GM18526 (cell line): ENCODE data around the gene HDAC4.

ENCODE experiments used
- POLR2A ChIP-seq: IDR thresholded peaks from 3 replicates; pipeline ENCODE4 v1.6.1; 2011; ENCODE audit not compliant: insufficient read length; ENCODE audit errors: extremely low read depth

HDAC4 gene

DNA sequence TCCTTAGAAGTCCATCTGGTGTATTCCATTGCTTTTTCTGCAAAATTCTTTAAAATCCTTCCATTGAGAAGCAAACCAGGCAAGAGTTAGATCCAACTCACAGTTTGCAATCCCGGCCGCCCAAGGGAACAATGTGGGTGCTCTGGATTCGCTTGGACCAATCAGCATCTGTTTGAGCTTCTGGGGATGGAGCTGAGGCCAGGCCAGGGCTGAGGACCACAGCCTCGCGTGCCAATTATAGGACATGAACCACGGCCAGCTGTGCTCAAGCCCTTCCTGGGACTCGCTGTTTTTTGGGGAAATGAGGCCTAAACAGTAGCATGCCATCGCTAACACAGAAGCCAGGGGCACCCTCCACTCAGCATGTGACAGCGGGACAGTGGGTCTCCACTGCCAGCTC, 270.8 kb downstream of the HDAC4 start:
- TF ChIP-seq POLR2A: no peak

DNA sequence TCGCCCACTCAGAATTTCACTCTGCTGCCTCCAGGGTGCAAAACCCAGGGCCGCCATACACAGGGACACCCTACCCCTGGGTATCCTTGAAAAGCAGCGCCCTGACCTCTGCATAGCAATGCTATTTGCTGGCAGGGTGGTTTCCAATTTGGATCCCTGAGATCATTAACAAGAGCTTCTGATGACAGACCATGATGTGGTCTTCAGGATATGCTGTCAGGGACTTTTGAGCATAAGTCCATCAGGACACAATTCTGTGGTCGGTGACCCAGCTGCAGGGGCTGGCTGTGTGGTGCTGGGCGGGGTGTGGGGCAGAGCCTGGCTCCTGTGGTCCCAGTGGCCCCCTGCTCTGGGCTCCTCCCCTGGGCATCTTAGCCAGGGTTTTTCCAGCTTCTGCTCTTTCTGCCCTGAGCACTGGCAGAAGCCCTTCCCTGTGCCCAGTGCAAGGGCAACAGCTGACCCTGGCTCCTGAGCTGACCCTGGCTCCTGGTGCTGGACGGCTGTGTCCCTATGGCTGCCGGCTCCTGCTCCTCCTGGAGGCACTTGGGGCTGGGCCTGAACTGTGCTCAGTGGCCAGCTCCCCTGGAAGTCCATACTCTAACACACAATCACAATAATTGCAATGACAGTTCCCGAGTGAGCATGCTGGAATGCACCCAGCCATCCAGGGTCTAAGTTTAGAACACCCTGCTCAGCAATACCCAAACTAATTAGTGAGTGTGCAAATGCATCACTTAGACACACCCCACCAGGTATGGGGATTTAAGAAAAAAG, 271.5 kb downstream of the HDAC4 start:
- no peak for TF ChIP-seq POLR2A

DNA sequence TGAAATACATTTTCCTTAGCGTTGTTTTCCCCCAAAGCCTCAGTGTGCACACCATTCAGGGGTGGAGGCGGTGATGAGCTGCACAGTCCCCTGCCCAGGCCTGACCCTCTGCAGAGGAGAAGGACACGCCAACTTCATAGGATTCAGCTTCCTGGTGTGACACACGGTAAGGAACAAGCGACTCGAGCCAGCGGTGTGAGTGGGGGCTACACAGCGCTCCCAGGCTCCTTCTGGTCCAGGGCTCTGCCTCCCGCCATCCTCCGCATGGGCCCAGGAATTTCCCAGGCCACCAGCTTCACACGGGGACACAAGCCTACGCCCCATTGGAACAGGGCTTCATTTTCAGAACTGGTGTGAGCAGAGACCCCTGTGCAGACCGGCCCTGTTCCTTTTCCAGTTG, 272.1 kb downstream of the HDAC4 start:
- no peak for TF ChIP-seq POLR2A

DNA sequence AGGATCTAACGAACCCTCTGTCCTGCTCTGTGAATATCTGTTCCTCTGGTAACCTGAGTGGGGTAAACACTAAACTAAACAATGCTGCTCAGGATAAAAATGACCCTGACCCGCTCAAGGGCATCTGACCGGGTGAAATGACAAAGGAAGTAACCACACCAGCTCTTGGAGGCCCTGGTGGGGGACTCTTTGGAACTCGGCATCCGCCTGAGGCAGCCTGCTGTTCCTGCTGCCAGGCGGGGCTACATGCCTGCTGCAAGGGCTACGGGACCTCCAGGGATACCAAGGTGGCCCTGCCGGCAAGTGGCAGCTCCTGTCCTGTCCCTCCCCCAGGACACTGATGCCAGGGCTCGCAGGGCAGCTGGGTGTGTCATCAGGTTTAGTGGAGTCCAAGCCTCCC, 273.3 kb downstream of the HDAC4 start:
- no peak for TF ChIP-seq POLR2A

DNA sequence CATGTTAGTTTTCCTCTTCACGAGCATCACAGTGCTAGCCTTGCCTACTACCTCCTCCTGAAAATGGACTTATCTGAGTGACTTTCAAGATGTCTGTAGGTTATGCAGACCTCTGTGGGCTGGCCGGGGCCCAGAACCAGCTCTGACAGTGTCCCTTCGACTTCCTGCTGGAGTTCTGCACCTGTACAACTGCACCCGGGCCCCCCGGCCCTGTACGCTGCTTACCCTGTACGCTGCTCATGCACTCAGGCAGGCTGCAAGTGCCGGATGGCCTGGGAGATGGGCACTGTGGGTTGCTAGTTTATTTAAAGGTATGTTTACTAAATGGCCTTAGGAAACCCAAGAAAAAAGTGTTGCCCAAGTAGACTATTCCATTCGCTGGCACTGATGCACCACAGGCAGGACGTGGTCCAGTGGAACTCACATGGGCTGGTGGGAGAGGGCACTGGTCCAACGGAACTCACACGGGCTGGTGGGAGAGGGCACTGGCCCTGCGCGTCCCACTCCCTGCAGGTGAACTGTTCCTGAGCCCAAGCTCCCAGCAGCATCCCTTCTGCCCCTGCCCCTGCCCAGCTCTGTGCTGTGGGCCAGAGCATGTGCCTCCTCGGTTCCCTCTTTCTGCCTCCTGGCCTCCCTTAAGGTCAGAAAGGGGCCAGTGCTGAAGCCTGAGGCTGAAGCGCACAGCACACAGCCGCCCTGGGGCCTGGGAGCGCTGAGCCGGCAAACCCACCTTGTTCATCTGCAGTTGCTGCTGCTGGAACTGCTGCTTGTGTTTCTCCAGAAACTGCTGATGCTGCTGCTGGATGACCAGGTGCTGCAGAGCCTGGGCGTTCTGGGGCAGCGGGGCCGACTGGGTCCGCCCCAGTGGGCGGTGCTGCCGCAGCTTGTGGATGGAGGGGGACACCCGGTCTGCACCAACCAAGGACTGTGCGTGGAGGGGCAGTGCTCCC, 274.8 kb downstream of the HDAC4 start:
- no peak for TF ChIP-seq POLR2A

DNA sequence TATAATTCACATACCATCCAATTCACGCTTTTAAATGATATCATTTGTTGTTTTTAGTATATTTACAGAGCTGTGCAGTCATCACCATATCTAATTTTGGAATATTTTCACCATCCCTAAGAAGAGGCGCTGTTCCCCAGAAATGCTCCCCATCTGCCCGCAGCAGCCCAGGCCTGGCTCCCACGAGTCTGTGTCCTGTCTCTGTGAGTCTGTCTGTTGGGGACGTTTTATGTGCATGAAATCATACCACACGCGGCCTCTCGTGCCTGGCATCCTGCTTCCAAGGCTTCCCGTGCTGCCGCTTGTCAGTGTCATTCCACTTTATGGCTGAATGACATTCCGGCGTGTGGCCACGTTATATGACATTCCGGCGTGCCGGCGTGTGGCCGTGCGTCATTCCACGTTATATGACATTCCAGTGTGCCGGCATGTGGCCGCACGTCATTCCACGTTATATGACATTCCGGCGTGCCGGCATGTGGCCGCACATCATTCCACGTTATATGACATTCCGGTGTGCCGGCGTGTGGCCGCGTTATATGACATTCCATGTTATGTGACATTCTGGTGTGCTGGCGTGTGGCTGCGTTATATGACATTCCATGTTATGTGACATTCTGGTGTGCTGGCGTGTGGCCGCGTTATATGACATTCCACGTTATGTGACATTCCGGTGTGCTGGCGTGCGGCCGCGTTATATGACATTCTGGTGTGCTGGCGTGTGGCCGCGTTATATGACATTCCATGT, 276.5 kb downstream of the HDAC4 start:
- TF ChIP-seq POLR2A: no peak

DNA sequence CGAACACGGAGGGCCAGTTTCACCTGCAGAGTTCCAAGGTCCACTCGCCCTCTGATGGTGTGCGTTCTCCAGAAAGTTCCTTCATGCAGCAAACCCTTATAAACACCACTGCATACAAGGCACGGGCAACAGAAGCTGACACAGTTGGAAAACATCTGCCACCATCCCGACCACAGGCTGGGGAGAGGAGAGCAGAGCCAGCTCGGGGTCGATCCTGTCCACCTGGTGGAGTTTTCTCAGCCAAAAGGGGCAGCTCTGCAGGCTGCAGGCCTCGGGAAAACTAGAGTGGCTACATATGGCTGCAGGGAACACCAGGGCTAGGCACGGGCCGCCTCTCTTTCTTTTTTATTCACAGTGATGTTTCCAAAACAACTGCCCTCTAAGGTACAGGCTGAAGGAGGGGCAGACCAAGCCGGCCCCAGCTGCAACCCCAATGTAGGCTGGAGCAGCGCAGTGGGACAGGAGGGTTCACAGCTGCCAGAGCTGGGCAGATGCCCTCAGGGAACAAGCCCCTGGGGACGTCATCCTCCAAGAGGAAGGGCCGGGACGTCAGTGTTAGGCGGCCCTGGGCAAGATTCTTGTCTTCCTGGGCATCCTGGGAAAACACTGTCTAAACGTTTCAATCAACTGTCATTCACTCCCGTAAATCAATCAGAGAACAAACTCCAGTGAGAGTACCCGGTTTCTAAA, 278.3 kb downstream of the HDAC4 start:
- no peak for TF ChIP-seq POLR2A

DNA sequence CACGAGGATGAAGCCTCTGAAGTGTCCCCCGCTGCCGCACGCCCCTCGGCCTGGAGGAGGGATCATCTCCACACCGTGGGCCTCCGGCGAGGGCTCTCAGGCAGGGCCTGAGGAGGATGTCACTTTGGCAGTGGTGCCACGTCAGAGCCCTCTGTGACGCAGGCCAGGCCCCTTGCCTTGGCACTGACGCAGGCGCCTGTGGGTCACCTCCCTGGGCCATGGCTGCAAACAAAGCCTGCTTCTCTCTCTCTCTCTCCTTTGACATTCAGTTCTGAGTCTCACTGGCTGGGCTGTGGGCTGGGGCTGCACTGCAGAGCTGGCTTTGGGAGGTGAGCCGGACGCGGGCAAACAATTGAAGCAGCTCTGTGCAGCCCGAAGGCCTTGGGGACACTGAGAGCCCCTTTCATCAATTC, 279.2 kb downstream of the HDAC4 start:
- TF ChIP-seq POLR2A: no peak

DNA sequence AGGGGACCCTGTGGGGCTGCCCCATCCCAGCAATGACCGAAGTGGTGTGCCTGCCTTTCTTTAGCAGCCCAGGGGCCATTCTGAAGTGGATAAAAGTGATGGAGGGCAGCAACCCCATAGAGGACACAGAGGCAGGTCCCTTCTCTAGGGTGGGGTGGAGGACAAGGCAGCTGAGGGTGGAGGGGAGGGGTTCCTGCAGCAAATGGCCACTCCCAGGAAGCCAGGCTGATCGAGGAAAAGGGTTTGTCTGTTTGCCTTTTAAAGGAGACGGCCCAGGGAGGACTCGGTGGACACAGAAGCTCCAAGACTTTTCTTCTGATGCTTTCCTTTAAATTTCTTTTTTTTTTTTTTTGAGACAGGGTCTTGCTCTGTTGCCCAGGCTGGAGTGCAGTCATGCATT, 280.2 kb downstream of the HDAC4 start:
- no peak for TF ChIP-seq POLR2A

DNA sequence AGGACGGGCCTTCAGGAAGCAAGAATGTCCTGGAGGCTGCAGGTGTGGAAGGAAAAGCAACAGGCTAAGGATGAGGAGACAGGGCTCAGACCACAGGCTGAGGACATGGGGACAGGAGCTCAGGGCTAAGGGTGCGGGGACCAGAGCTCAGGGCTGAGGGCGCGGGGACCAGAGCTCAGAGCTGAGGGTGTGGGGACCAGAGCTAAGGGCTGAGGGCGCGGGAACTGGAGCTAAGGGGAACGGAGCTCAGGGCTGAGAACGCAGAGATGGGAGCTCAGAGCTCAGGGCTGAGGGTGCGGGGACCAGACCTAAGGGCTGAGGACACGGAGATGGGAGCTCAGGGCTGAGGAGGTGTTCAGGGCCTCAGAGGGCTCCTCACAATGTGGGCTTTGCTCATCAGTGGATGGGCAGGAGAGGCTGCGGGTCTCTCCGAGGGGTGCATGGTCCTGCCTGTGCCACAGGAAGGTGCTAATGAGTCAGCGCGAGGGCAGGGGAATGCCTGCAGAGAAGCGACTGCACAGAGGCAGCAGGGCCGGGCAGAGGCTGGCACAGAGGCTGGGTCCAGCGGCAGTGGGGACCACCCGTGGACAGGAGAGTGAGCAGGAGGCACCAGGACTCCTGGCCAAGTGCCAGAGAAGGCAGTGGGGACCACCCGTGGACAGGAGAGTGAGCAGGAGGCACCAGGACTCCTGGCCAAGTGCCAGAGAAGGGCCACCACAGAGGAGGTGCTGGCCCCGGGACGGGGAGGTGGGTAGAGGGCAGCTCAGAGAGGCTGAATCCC, 281.3 kb downstream of the HDAC4 start:
- no peak for TF ChIP-seq POLR2A

DNA sequence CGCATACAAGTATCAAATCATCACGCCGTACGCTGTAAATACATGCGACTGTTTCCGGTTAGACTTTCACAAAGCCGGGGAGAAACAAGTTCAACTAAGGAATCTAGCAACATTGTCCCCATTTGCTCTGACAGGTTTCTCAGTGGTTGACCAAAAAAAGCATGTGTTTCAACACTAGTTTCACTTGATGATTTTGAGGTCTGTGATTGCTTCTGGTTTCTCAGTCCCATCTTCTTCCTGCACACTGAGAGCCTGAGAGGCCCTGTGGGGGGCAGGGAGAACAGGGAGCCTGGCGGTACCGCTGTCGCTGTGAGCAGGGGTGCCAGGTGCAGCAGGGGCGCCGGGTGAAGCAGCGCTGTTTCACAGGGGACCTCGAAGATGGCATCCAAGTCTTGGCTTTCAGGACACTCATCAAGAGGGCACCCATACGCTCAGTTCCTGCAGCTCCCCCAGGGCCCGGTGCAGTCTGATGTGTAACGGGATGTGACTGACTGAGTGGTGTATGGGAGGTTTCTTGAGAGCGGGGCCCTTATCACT, 282.1 kb downstream of the HDAC4 start:
- TF ChIP-seq POLR2A: no peak

DNA sequence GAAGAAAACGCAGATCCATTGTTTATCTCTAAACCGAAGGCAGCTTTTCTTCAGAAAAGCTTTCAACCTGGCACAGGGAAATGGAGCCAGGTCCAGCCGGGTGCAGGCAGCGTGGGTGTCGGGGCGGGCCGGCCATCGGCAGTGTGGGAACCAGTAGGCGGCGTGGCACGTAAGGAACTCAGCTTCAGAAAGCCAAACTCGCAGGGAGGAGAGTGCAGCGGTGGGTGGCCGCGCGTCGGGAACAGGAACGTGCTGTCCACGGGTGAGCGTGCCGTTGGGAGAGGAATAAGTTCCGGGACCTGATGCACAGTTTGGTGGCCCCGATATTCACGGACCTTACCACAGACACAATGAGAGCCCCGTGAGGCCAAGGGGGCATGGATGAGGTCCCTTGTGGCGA, 282.6 kb downstream of the HDAC4 start:
- no peak for TF ChIP-seq POLR2A

DNA sequence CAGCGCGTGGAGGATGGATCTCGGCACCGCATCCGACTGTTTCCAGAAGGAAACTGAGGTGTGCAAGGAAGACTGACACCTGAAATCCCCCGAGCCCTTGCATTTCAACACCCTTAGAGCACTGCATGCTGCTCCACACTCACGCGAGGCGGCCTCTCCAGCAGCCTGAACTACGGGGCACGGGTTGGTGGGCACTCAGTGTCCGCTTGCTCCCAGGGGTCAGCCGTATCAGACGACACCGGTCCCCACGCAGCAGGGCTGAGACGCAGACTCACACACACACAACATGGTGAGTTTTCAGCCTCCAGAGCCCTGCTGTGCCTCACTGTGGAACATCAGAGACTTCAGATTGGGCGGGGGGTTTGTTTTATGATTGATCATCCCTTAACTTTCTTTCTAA, 283.0 kb downstream of the HDAC4 start:
- TF ChIP-seq POLR2A: no peak
